ENCODE measurements around the gene INO80C.

Gene INO80C, protein sequence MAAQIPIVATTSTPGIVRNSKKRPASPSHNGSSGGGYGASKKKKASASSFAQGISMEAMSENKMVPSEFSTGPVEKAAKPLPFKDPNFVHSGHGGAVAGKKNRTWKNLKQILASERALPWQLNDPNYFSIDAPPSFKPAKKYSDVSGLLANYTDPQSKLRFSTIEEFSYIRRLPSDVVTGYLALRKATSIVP

DNA sequence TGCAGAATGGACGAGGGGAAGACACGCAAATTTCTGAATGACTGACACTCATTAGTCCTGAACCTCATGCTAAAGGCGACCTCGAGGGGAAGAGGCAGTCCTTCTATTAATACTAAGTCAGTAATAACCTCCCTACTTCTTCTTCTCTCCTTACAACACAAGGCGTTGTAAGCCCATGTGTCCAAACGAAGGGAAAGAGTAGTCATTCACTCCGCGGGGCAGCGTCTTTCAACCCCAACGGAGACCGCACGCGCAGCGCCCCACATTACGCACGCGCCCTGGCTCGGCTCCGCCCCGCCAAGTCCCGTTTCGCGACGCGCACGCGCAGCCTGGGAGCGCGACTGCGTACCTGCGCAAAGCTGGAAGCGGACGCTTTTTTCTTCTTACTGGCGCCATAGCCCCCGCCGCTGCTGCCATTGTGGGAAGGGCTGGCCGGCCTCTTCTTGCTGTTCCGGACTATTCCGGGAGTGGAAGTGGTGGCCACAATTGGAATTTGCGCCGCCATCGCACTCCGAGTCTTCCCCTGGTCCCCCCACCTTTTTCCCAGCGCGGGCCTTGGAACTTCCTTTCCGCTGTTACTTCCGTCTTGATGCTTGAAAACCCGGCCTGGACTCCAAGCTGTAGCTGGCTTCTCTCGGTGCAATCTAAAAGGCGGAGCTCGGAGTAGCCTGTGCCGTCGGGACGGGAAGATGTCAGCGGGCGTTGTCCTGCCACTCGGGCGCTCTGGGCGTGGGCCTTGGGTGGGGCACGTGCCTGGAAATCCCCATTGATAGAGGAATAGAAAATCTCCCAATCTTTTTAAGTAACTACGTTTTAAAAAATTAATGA, at the start of gene INO80C:
Gene INO80C (minus strand): TSS at position 591 of the 828 bp plus-strand sequence. CDS start 86 bp downstream, at position 505.
- peak; percentile 95 for FAIRE-seq
- DNase-seq (ENCODE audit: insufficient read length, low spot score) = peak; percentile 79

DNA sequence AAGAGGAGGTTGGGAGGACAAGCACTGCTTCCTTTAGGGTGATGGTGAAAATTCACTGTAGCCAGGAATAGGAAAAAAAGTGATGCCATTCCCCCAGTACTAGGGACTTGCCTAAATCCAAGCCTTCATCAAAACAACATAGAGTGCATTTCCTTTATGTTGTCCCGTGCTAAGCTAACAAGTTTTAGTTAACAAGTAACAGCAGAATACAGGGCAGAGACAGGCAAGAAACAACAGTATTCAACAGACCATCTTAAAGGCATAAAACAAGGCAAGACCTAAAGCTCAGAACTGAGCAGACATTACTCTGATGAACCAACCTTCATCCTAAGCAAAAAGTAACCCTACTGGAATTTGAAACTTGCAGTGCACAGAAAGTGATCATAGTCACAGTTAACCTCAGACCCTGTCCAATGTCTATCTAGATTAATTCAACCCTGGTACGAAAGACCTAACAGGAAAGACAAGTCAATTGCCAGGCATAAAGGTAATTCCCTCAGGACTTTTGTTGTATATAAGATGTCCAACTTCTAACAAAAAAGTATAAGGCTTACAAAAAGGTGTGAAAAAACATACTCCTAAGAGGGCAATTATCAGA, 49.3 kb upstream of the INO80C start:
- FAIRE-seq (no peak), DNase-seq (ENCODE audit: insufficient read length, low spot score) (no peak)

DNA sequence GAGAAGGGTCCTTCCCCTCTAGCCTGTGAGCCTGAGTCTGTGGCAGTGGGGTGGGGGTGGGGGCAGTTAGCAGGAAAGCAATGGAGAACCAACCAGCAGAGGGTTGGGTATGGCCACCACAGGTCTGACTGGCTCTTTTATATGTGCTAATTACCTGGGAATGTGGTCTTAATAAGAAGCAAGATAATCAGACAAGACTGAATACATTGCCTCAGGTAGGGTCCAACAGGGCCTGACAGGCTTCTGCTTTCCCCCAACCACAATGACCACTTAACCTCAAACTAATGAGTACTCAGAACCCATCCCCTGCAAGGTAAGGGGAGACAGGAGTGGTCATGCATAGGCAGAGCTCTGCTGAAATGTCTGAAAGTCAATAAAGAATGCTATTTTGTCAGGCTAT, 44.6 kb upstream of the INO80C start:
- FAIRE-seq (no peak), DNase-seq (ENCODE audit: insufficient read length, low spot score) (no peak)

DNA sequence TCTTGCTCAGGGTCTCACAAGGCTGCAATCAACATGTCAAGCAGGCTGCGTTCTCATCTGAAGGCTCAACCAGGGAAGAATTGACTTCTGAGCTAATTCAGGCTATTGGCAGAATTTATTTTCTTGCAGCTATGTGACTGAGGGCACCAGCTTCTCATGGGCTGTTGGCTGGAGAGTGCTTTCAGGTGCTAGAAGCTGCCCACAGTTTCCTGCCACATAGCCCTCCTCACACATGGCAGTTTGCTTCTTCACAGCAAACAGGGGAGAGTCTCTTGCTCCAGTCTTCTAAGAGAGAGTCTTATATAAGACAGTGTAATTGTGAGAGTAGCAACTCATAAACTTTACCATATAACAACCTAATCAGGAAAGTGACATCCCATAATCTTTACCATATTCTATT, 37.5 kb upstream of the INO80C start:
- FAIRE-seq (no peak), DNase-seq (ENCODE audit: insufficient read length, low spot score) (no peak)

DNA sequence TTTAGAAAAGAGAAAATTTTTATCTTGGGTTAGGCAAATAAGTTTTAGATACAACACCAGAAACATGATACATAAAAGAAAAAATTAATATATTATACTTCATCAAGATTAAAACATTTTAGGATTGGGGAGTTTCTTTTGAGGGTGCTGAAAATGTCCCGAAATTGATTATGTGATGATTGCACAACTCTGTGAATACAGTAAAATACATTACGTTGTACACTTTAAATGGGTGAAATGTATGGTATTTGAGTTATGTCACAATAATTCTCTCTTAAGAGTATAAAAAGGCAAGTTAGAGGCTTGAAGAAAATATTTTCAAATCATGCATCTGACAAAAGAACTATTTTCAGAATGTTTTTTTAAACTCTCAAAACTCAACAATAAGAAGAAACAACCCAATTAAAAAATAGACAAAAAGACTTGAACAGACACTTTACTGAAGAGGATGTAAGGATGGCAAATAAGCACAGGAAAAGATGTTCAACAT, 36.2 kb upstream of the INO80C start:
- FAIRE-seq = no peak
- no peak for DNase-seq (ENCODE audit: insufficient read length, low spot score)

DNA sequence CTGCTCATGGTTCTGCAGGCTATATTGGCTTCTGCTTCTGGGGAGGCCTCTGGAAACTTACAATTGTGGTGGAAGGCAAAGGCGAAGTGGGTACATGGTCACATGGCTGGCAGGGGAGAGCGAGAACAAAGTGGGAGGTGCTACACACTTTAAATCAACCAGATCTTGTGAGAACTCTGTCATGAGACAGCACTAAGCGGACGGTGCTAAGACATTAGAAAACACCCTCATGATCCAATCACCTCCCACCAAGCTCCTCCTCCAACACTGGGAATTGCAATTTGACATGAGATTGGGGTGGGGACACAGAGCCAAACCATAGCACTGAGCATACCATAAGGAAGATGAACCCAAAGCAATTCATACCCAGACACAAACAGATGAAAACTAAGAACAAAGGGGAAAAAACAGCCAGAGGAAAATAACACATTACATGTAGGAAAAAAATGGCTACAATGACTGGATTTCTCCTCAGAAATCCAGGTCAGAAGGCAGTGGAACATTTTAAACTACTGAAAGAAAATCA, 31.1 kb upstream of the INO80C start:
- DNase-seq (ENCODE audit: insufficient read length, low spot score) (no peak), FAIRE-seq (no peak)

DNA sequence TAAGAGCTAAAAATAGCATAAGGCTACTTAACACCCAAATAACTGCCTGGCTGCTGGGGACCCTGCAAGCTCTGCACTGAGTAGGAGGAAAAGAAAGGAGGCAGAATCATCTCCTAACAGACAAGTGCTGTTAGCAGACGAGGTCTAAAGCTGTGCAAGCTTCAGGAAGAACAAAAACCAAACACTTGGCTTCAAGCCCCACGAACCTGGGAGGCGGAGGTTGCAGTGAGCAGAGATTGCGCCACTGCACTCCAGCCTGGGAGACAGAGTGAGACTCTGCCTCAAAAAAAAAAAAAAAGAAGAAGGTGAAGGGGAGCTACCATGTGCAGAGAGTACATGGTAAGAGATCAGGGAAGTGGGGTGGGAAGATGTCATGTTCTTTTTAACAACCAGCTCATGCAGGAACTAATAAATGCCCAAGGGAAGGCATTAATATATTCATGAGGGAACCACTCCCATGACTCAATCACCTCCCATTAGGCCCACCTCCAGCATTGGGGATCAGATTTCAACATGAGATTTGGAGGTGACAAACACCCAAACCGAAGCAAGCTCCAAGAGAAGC, 28.8 kb upstream of the INO80C start:
- DNase-seq (ENCODE audit: insufficient read length, low spot score) = no peak
- no peak for FAIRE-seq

DNA sequence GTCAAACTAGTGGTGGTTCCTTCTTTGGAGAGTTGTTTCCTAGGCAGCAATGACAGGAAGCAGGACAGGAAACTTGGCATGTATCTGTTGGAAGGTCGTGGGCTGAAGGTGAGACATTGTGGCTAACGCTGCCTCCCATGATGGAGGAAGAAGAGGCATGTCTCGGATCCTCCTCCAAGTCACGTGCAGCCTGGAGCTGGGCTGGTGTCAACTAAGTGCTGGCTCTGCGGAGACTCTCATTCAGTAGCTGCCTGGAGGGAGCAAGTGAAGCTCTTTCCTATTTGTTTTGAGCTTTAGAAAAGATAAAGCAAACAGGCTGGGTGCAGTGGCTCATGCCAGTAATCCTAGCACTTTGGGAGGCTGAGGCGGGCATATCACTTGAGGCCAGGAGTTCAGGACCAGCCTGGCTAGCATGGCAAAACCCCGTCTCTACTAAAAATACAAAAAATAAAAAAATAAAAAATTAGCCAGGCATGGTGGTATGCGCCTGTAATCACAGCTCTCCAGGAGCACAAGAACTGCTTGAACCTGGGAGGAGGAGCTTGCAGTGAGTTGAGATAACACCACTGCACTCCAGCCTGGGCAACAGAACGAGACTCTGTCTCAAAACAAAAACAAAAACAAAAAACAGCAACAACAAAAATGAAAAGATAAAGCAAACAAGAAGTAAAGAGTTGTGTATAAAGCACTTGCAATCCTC, 28.2 kb upstream of the INO80C start:
- FAIRE-seq (no peak), DNase-seq (ENCODE audit: insufficient read length, low spot score) (no peak)

DNA sequence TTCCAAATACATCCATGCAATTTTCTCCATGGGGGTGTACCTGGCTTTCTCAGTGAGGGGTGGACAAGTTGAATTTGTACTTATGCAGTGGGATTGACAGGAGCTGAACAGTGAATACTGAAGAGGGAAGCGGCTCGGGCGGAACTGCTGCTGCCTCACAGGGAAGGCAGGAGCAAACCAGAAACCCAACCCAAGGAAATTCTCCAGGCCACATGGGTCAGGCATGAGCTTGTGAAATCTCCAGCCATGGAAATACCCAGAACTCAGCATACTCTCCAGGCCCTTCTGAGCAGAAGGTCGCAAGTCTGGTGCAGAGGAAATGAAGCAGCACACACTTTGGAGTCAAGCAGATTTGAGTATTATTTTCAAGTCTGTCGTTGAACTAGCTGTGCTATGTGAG, 26.5 kb upstream of the INO80C start:
- FAIRE-seq = no peak

DNA sequence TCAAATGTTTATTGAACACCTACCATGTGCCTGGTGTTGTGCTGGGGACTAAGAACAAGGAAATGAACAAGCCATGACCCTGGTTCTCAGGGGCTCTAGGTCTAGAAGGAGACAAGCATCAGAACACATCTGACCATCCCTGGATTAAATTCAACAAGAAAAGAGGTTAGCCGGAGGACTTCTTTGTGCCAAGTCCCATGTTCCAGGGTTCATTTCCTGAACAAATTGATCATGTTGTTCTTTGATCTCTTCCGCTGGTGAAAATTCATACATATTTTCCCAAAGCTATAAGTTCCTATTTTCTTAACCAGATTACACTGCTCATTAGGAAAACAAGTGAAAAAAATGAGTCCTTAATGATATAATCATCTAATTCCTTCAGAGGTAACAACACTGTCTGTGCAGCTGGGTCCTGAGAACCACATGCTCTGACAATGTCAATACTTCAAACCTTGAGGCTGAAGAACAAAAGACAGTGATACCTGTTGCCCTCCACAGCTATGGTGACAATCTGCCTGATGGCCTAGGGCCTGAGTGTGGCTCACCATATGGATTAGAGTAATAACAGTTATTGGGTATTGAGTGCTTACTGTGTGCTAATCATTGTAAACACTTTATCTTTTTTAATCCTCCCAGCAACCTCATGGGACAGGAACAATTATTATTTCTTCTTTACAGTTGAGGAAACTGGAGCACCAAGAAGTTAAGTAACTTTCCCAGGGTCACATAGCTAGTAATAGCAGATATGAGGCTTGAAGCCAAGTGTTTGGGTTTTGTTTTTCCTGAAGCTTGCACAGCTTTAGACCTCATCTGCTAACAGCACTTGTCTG, 24.6 kb upstream of the INO80C start:
- DNase-seq (ENCODE audit: insufficient read length, low spot score) = no peak
- no peak for FAIRE-seq

More for the DNA sequence above, 26.5 kb upstream of the INO80C start:
- no peak for DNase-seq (ENCODE audit: insufficient read length, low spot score)

DNA sequence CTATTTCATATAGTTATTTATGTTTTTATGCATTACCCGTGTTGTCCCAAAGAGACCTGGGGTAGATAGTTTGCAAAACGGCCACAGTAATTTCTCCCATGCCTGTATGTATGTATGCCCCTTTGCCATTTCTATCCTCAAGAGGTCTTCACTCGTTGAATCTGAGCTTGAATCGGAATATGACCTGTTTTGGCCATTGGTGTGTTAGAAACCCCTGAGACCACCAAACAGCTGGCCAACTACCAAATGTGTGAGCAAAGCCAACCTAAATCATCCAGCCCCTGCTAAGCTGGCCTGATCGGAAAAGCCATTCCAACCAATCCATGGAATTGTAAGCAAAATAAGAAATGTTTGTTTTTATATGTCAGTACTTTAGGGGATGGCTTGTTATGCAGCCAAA, 23.4 kb upstream of the INO80C start:
- no peak for FAIRE-seq
- no peak for DNase-seq (ENCODE audit: insufficient read length, low spot score)

DNA sequence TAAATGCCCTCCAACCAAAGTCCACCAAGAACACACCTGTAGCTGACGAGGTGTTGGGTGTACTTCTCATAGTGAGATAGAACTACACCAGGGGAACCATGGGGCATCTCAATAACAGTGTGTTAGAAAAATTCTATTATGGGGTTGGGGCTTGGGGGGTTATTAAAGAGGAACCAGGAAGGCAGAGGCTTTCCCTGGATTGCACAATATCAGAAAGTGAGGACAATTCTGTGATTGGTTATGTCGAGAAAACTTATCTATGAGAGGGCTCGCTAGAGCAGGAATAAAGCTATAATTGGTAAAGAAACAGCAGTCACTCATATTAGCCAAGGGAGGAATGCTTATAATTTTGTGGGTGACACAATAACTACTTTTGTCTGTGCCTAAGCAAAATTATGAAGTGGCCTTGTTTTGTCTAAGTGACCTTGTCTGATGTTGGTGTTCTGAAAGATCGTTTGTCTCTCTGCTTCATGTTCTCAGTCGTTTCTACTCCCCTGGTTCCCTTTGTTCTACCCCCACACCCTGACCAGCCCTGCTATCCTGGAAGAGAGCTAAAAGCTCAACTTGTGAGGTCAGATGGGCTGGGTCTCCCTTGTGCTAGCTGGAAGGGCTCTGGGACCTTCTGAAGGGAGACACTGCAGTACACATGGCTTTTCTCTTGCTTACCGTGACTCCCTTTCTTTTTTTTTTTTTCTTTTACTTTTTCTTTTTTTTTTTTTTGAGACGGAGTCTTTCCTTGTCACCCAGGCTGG, 21.6 kb upstream of the INO80C start:
- DNase-seq (ENCODE audit: insufficient read length, low spot score) = no peak

DNA sequence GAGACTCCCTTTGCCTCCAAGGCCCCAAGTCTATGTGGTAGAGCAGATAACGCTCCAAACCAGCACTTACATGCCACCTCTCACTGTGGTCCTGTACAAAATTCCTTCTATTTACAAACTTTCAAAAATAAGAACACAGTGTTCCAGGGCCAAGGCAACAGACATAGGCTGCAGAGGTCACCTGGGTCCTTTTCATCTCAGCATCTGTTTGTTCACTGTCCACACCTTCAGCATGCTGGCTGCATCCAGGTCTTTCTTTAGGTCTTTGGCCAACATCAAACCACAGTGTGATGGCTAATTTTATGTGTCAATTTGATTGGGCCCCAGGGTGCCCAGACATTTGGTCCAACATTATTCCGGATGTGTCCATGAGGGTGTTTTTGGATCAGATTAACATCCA, 20.0 kb upstream of the INO80C start:
- FAIRE-seq = no peak
- DNase-seq (ENCODE audit: insufficient read length, low spot score) = no peak

More for the DNA sequence above, 21.6 kb upstream of the INO80C start:
- no peak for FAIRE-seq

DNA sequence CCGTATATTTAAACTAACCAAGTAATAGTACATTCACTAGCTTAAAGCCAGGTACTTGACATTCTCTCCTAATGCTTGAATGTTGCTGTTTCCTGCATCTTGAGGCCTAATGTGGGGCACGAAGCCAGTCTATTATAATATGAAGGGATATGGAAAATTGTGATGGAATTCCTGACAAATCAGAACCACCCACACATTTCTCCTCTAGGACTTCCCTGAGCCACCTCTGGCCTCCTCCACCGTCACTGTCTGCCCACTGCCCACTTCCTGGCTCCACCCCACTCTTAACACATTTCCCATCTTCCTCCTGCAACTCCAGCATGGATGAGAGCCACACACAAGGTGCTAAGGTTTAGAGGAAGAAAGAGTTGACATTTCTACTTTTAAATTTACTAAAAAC, 19.0 kb upstream of the INO80C start:
- FAIRE-seq = no peak
- DNase-seq (ENCODE audit: insufficient read length, low spot score) = no peak

DNA sequence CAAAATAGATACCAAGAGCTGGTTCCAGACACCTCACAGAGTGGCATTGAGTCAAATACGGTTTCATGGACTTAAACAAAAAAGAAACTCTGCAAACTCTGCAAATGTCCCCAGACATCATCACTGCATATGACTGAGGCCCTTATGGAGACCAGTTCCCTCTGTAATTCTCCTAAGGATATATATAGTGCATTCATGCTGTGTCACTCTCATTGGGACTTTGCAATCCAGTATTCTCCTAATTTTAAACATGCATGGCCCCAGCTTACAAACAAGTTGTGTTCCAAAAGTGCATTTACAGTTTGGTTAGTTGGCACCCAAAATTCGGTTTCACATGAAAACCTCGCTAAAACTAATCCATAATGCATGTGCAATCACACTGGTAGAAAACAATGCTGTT, 18.6 kb upstream of the INO80C start:
- DNase-seq (ENCODE audit: insufficient read length, low spot score) (no peak), FAIRE-seq (no peak)

DNA sequence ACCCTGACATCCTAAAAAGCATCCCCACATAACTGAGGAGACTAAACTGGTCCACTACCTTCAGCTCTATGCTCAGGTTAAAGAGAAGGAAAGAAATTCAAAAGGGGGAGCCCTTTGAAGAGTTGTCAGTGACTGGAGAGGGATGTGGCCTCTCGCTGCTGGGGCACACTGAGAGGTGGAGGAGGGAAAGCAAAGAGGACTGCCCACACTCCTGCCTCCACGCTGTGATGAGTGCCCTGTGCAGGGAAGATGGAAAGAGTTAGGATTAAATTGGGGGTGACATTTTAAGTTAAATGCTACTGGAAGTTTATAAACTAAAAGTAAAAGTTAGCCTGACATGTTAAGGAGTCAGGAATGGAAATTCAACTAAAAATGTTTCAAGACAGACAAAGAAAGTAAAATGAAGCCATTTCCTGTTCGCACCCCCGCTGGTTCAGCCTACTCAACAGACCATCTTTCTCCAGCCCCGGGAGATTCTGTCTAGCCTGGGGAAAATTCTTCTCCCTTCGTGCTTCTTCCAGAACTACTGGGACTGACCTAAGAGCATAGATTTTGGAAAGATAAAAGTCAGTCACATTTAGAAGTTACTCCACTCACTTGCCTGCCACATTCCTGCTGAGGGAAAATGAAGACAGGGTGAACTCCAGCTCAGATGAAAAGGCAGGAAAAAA, 17.8 kb upstream of the INO80C start:
- DNase-seq (ENCODE audit: insufficient read length, low spot score) (no peak), FAIRE-seq (no peak)

DNA sequence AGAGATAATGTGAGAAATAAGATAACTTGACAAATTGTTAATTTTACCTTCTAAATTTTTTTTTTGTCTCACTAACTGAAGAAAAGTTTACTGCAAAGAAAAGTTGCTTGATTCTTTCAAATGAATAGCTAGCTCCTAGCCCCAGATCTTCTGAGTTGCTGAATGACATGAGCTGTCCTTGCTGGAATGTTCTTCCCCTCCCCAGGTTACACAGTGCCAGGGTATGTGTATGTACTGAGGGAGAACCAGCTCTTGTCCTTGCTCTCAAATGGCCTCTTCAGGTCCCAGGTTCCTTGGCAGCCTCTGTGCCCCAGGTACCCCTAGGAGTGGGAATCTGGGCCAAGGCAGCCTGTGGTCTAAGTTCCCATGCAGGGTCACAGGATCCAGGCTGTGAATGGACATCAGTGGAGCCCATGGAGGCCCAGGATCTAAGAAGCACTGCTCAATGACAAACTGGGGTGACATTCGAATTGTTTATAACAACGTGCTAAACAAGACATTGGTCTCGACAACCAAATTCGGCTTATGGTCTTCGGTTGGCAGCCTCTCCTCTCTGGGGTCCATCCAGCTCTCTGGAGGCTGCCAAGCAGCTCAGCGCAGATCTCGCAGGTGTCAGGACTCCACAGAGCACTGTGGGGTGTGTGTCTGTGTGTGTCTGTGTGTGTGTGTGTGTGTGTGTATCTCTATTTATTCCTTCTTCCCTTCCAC, 17.1 kb upstream of the INO80C start:
- FAIRE-seq (no peak), DNase-seq (ENCODE audit: insufficient read length, low spot score) (no peak)

DNA sequence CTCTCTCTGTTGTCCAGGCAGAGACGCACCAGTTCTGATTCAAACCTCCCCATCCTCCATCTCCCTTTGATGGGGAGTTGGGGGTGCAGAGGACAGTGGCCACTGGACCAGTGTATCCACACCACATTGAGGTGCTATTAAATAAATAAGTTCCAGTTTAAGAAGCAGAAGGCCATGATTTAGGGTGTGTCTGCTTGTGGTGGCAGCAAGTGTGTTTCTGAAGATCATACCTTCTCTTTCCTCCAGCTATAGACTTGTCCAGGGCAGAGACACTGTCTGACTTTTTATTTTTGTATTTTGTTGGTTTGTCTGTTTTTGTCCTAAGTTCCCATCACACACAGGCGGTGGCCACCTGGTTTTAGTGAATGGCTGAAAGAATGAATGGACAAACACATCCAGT, 16.5 kb upstream of the INO80C start:
- FAIRE-seq (no peak), DNase-seq (ENCODE audit: insufficient read length, low spot score) (no peak)
